Activated B cell treated with CpG ODN at 0.5 μM for 24 hours (primary cell): ENCODE data around the gene AK9. TPM values are rescaled to one million over a fixed set of nuclear protein-coding genes. Genes with fewer than 3 reads are reported as not detected.

Experiments used
- ATAC-seq: fragments of 200-7000 bp; cut with Tn5 transposase; one replicate; pipeline ENCODE4 v1.10.0; 2021; ENCODE audit warnings: low read depth, mild to moderate bottlenecking, moderate library complexity
- CTCF ChIA-PET: fragments of 350-600 bp; sonication (Branson Sonifier 250); formaldehyde crosslinking; loops from one replicate; lab custom pipeline; 2021; ENCODE audit warnings: antibody characterized with exemption; lab: Charles Lee
- POLR2A ChIA-PET: fragments of 350-600 bp; sonication (Branson Sonifier 250); formaldehyde crosslinking; loops from one replicate; lab custom pipeline; 2021; ENCODE audit warnings: antibody characterized with exemption; lab: Charles Lee
- DNase-seq: peaks from one replicate; pipeline ENCODE4 v3.0.0; 2022
- H3K27ac Mint-ChIP-seq: one replicate; pipeline ENCODE4 v1.8.0; 2020; ENCODE audit warnings: mixed read lengths
- H3K27me3 Mint-ChIP-seq: one replicate; pipeline ENCODE4 v1.8.0; 2021; ENCODE audit warnings: mixed read lengths
- H3K36me3 Mint-ChIP-seq: one replicate; pipeline ENCODE4 v1.8.0; 2021; ENCODE audit warnings: low read depth, mixed read lengths
- H3K4me1 Mint-ChIP-seq: one replicate; pipeline ENCODE4 v1.8.0; 2021; ENCODE audit warnings: mixed read lengths
- H3K4me3 Mint-ChIP-seq: one replicate; pipeline ENCODE4 v1.8.0; 2020; ENCODE audit warnings: mild to moderate bottlenecking, mixed read lengths
- H3K9me3 Mint-ChIP-seq: one replicate; pipeline ENCODE4 v1.8.0; 2020; ENCODE audit warnings: mixed read lengths
- CTCF ChIP-seq: fragments of 200-600 bp; IDR thresholded peaks from one replicate; pipeline ENCODE4 v1.8.0; 2022; ENCODE audit warnings: antibody characterized with exemption, mild to moderate bottlenecking
- intact Hi-C: fragments of 100-400 bp; cut with micrococcal nuclease; formaldehyde crosslinking; loops from one replicate; pipeline ENCODE4 v1.15.1; 2024
- total RNA-seq: library from RNA; stranded (reverse); gene quantifications from 2 replicates; pipeline ENCODE4 v1.2.3, GENCODE V29; 2022

AK9 gene
- total RNA-seq, 1 donor from 2014 or later, result 9.1 TPM

- no peak for TF ChIP-seq CTCF
- H3K9me3 Mint-ChIP-seq, result no peaks in the 10 kb centered on the region
- ChIA-PET POLR2A (interaction anchor here (0.8 to 7.9 kb wide), 8 partner anchors 9 to 76 kb away, joined by 3 to 104 read pairs (median 4); partner anchors contain the start of genes CD164, PPIL6, SMPD2 and ZBTB24), CTCF (interaction anchor here (1.0 kb wide), 1 partner anchor 16 kb away, joined by 3 read pairs; no protein-coding TSS in a partner anchor)
- H3K27ac Mint-ChIP-seq, result peak overlapping the region; percentile 83
- intact Hi-C loops, result loop anchor here (1.0 to 10.0 kb wide), 5 partner anchors 9 to 1946 kb away; partner anchors contain the start of gene CDK19
- DNase-seq (no peak), ATAC-seq (peak; percentile 11)
- peak overlapping the region; percentile 9 for H3K4me3 Mint-ChIP-seq
- H3K27me3 Mint-ChIP-seq, result no peaks in the 10 kb centered on the region
- H3K4me1 Mint-ChIP-seq, result peaks cover 63% of the 10 kb centered on the region
- peaks cover 32% of the 10 kb centered on the region for H3K36me3 Mint-ChIP-seq
These were observed 232.0 kb downstream of the AK9 start for GRCh38 chr6:109458774-109459531.

- Mint-ChIP-seq H3K36me3 (peaks cover 31% of the 10 kb centered on the region), H3K27ac (peak overlapping the region; percentile 83), H3K4me3 (peak overlapping the region; percentile 97), H3K27me3 (no peaks in the 10 kb centered on the region), H3K9me3 (no peaks in the 10 kb centered on the region), H3K4me1 (peaks cover 73% of the 10 kb centered on the region)
- no peak for ATAC-seq
- intact Hi-C loops, result loop anchor here (5.0 to 10.0 kb wide), 3 partner anchors 270 to 1947 kb away; partner anchors contain the start of gene CDK19
- no peak for TF ChIP-seq CTCF
- no peak for DNase-seq
- POLR2A ChIA-PET, result interaction anchor here (0.8 to 7.9 kb wide), 6 partner anchors 8 to 75 kb away, joined by 3 to 154 read pairs (median 38); partner anchors contain the start of genes CD164, PPIL6, SMPD2 and ZBTB24
- CTCF ChIA-PET, result interaction anchor here (1.2 to 1.3 kb wide), 2 partner anchors 16 to 23 kb away, joined by 3 read pairs; no protein-coding TSS in a partner anchor
These were observed 233.4 kb downstream of the AK9 start for GRCh38 chr6:109457562-109457996.

GRCh38 chr6:109456710-109457561 is 234.1 kb downstream of the AK9 start:
- intact Hi-C loops, result loop anchor here (5.0 to 10.0 kb wide), 3 partner anchors 270 to 1948 kb away; partner anchors contain the start of gene CDK19
- ATAC-seq, result no peak
- H3K27me3 Mint-ChIP-seq, result no peaks in the 10 kb centered on the region
- peaks cover 31% of the 10 kb centered on the region for H3K36me3 Mint-ChIP-seq
- H3K4me1 Mint-ChIP-seq, result peaks cover 74% of the 10 kb centered on the region
- no peaks in the 10 kb centered on the region for H3K9me3 Mint-ChIP-seq
- ChIA-PET CTCF (interaction anchor here (0.9 to 2.8 kb wide), 5 partner anchors 9 to 73 kb away, joined by 3 to 10 read pairs (median 3); no protein-coding TSS in a partner anchor), POLR2A (interaction anchor here (0.8 to 7.9 kb wide), 11 partner anchors 8 to 1418 kb away, joined by 3 to 154 read pairs (median 11); partner anchors contain the start of genes AMD1, CD164, CEP57L1 and PPIL6)
- H3K27ac Mint-ChIP-seq, result peak overlapping the region; percentile 83
- DNase-seq, result no peak
- no peak for TF ChIP-seq CTCF
- peak overlapping the region; percentile 97 for H3K4me3 Mint-ChIP-seq

- ATAC-seq, result no peak
- H3K27ac Mint-ChIP-seq, result peak overlapping the region; percentile 83
- intact Hi-C loops, result loop anchor here (5.0 to 10.0 kb wide), 3 partner anchors 269 to 1949 kb away; partner anchors contain the start of gene CDK19
- H3K36me3 Mint-ChIP-seq, result peaks cover 30% of the 10 kb centered on the region
- H3K27me3 Mint-ChIP-seq, result no peaks in the 10 kb centered on the region
- ChIA-PET CTCF (interaction anchor here (0.8 to 2.8 kb wide), 7 partner anchors 10 to 583 kb away, joined by 3 to 10 read pairs (median 3); no protein-coding TSS in a partner anchor), POLR2A (interaction anchor here (0.9 to 7.9 kb wide), 16 partner anchors 8 to 1419 kb away, joined by 3 to 154 read pairs (median 5); partner anchors contain the start of genes AK9, AMD1, CD164 and CEP57L1)
- peaks cover 76% of the 10 kb centered on the region for H3K4me1 Mint-ChIP-seq
- peak overlapping the region; percentile 97 for H3K4me3 Mint-ChIP-seq
- TF ChIP-seq CTCF, result no peak
- H3K9me3 Mint-ChIP-seq, result no peaks in the 10 kb centered on the region
- no peak for DNase-seq
These were observed 234.9 kb downstream of the AK9 start for GRCh38 chr6:109456111-109456583.
